Endodermal cell (in vitro differentiated cells): ENCODE results near the gene GOLIM4. TPM values are rescaled to one million over a fixed set of nuclear protein-coding genes. Genes with fewer than 3 reads are reported as not detected.

Experiments
- DNase-seq: peaks from one replicate; pipeline ENCODE4 v3.0.0-alpha.2; 2017
- H3K27ac ChIP-seq: 2 replicates; pipeline ENCODE4 v1.5.1; 2013; ENCODE audit warnings: mild to moderate bottlenecking, low read depth, low read length, moderate library complexity
- H3K27me3 ChIP-seq: 2 replicates; pipeline ENCODE4 v1.6.1; 2013; ENCODE audit warnings: mild to moderate bottlenecking, low read length, moderate library complexity; ENCODE audit not compliant: insufficient read depth, control insufficient read depth, poor library complexity, severe bottlenecking
- H3K36me3 ChIP-seq: 2 replicates; pipeline ENCODE4 v1.7.0; 2013; ENCODE audit warnings: mild to moderate bottlenecking, low read length, moderate library complexity; ENCODE audit not compliant: control insufficient read depth, insufficient read depth
- H3K4me1 ChIP-seq: one replicate; pipeline ENCODE4 v1.7.0; 2013; ENCODE audit warnings: low read length; ENCODE audit not compliant: control insufficient read depth, insufficient read depth
- H3K4me3 ChIP-seq: 2 replicates; pipeline ENCODE4 v1.5.1; 2013; ENCODE audit warnings: mild to moderate bottlenecking, low read length, moderate library complexity
- H3K9ac ChIP-seq: 2 replicates; pipeline ENCODE4 v1.6.1; 2013; ENCODE audit warnings: mild to moderate bottlenecking, low read length, moderate library complexity; ENCODE audit not compliant: poor library complexity, severe bottlenecking; ENCODE audit errors: extremely low read depth
- H3K9me3 ChIP-seq: 2 replicates; pipeline ENCODE4 v1.6.1; 2013; ENCODE audit warnings: mild to moderate bottlenecking, low read length, moderate library complexity; ENCODE audit not compliant: control insufficient read depth
- H3K27ac Mint-ChIP-seq: 2 replicates; pipeline ENCODE4 v1.8.0; 2020; ENCODE audit warnings: mixed read lengths
- H3K27me3 Mint-ChIP-seq: 2 replicates; pipeline ENCODE4 v1.8.0; 2021; ENCODE audit warnings: mild to moderate bottlenecking, mixed read lengths; ENCODE audit not compliant: insufficient read depth
- H3K36me3 Mint-ChIP-seq: 2 replicates; pipeline ENCODE4 v1.8.0; 2020; ENCODE audit warnings: low read depth, mixed read lengths
- H3K4me1 Mint-ChIP-seq: 2 replicates; pipeline ENCODE4 v1.8.0; 2020; ENCODE audit warnings: mixed read lengths
- H3K4me3 Mint-ChIP-seq: 2 replicates; pipeline ENCODE4 v1.8.0; 2020; ENCODE audit warnings: mild to moderate bottlenecking, moderate library complexity, mixed read lengths
- H3K9me3 Mint-ChIP-seq: 2 replicates; pipeline ENCODE4 v1.8.0; 2020; ENCODE audit warnings: mild to moderate bottlenecking, mixed read lengths
- WGBS, 2 experiments: methylation state at CpG; one replicate each; pipeline versions ENCODE4 v1.1.5 to v1.1.7; 2013; ENCODE audit warnings: missing lambda C conversion rate in 2 of 2, mixed read lengths in 1 of 2; ENCODE audit not compliant: insufficient coverage in 1 of 2, insufficient read length in 1 of 2; 5-methylcytosine and 5-hydroxymethylcytosine counted together
- total RNA-seq, 2 donors: library from RNA; stranded (reverse); fragmentation: NEBNext Ultra II Directional in 1 of 2; extraction: Animal tissue kit (Norgen Biotek cat#: 25700) in 1 of 2; gene quantifications; 2 replicates in 1 of 2; 3 replicates in 1 of 2; pipeline ENCODE4 v1.2.1, GENCODE V29; 2021
- TF ChIP-seq, protein P1 (sequence below): fragments of 200-600 bp; sonication (generic); conservative IDR thresholded peaks from 2 replicates; pipeline ENCODE4 v1.5.0; 2021; ENCODE audit warnings: antibody characterized with exemption, mild to moderate bottlenecking

The GOLIM4 gene
- total RNA-seq, 2 donors from 2014 or later: 19.3 to 19.9 TPM

DNA sequence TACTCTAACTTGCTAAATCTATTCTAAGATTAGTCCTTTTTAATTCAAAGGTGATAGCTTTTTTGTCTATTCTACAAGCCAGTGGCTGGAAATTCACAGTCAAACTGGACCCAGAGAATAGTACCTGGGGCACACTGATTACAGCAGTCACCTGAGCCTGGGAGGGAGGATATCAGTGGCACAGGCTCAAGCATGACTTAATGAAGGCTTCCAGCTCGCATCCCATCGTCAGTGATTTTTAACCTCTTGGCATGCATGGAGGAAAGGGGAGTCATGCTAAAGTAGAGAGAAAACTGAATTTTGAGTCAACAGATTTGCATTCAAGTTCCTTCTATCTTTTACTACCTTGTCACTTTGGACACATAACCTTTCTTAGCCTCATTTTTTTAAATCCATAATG, 24.8 kb downstream of the GOLIM4 start:
- Histone ChIP-seq H3K9ac (no peak overlapping the region), H3K4me1 (no peaks in the 10 kb centered on the region), H3K36me3 (no peaks in the 10 kb centered on the region), H3K9me3 (no peaks in the 10 kb centered on the region), H3K27ac (no peak overlapping the region), H3K4me3 (no peak overlapping the region), H3K27me3 (no peaks in the 10 kb centered on the region)
- no peak overlapping the region for H3K4me3 Mint-ChIP-seq
- H3K27me3 Mint-ChIP-seq: no peaks in the 10 kb centered on the region
- H3K27ac Mint-ChIP-seq: no peak overlapping the region
- 92 to 98% methylated on average over 2 of the region's 2 CpGs for WGBS, 2 experiments
- TF ChIP-seq, protein P1, sequence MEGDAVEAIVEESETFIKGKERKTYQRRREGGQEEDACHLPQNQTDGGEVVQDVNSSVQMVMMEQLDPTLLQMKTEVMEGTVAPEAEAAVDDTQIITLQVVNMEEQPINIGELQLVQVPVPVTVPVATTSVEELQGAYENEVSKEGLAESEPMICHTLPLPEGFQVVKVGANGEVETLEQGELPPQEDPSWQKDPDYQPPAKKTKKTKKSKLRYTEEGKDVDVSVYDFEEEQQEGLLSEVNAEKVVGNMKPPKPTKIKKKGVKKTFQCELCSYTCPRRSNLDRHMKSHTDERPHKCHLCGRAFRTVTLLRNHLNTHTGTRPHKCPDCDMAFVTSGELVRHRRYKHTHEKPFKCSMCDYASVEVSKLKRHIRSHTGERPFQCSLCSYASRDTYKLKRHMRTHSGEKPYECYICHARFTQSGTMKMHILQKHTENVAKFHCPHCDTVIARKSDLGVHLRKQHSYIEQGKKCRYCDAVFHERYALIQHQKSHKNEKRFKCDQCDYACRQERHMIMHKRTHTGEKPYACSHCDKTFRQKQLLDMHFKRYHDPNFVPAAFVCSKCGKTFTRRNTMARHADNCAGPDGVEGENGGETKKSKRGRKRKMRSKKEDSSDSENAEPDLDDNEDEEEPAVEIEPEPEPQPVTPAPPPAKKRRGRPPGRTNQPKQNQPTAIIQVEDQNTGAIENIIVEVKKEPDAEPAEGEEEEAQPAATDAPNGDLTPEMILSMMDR: no peak
- H3K4me1 Mint-ChIP-seq: no peaks in the 10 kb centered on the region
- H3K36me3 Mint-ChIP-seq: no peaks in the 10 kb centered on the region
- H3K9me3 Mint-ChIP-seq: no peaks in the 10 kb centered on the region
- no peak for DNase-seq

DNA sequence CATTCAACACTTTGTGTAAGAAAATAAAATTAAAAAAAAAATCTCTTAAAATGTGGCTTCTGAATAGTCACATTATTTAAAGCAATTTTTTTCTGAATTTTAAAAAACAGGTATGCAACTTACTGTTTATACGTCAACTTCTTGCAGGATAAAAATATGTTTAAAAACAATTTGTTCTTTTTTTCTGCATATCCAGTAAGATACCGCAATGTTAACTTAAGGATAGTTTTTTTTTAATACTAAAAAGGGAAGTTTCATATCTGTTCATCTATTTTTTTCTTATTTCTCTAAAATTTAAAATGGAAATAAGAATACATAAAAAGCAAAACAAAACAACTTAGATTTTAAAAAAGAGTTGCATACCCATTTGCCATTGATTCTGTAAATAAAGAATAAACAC, 27.4 kb downstream of the GOLIM4 start:
- H3K27ac Mint-ChIP-seq: no peak overlapping the region
- H3K36me3 Mint-ChIP-seq: no peaks in the 10 kb centered on the region
- no peaks in the 10 kb centered on the region for H3K36me3 ChIP-seq
- TF ChIP-seq, protein P1: no peak
- no peak overlapping the region for H3K4me3 ChIP-seq
- 93% methylated on average over 1 of the region's 2 CpGs; no CpG with 5 or more reads in 1 of the 2 experiments for WGBS, 2 experiments
- H3K27ac ChIP-seq: no peak overlapping the region
- no peak overlapping the region for H3K4me3 Mint-ChIP-seq
- no peaks in the 10 kb centered on the region for H3K4me1 ChIP-seq
- H3K4me1 Mint-ChIP-seq: peaks cover 8% of the 10 kb centered on the region
- no peaks in the 10 kb centered on the region for H3K27me3 ChIP-seq
- no peaks in the 10 kb centered on the region for H3K9me3 Mint-ChIP-seq
- no peak overlapping the region for H3K9ac ChIP-seq
- no peaks in the 10 kb centered on the region for H3K9me3 ChIP-seq
- no peaks in the 10 kb centered on the region for H3K27me3 Mint-ChIP-seq
- no peak for DNase-seq

DNA sequence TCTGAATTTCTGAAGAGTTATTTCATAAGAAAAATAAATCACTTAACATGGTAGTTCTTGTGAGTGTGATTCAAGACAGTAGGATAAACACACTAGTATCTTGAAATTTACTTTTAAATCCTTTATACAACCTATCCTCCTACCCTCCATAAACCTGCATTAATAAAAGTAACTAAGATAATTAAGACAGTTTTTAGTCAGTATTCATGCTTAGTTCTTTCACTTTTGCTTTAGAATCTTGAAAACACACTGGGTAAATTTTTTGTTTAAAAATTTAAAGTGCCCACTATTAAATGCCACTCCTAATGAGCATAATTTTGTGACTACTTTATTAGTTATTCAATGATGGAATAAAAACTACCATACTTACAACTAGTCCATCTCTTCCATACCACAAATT, 28.8 kb downstream of the GOLIM4 start:
- Histone ChIP-seq H3K9me3 (no peaks in the 10 kb centered on the region), H3K36me3 (no peaks in the 10 kb centered on the region), H3K9ac (no peak overlapping the region), H3K4me3 (no peak overlapping the region), H3K27me3 (no peaks in the 10 kb centered on the region), H3K4me1 (no peaks in the 10 kb centered on the region), H3K27ac (no peak overlapping the region)
- H3K27me3 Mint-ChIP-seq: no peaks in the 10 kb centered on the region
- TF ChIP-seq, protein P1: no peak
- no peak overlapping the region for H3K27ac Mint-ChIP-seq
- H3K4me1 Mint-ChIP-seq: peaks cover 14% of the 10 kb centered on the region
- H3K9me3 Mint-ChIP-seq: no peaks in the 10 kb centered on the region
- no peak overlapping the region for H3K4me3 Mint-ChIP-seq
- no peaks in the 10 kb centered on the region for H3K36me3 Mint-ChIP-seq
- DNase-seq: no peak
